Gastroesophageal sphincter (tissue), 2 donors: ENCODE measurements around the gene CDYL.

ENCODE experiments used
- POLR2A ChIP-seq, 2 donors: fragments of 450-650 bp; IDR thresholded peaks; one replicate each; pipeline ENCODE4 v1.6.1; 2017; ENCODE audit warnings: antibody characterized with exemption in 2 of 2, mild to moderate bottlenecking in 2 of 2, moderate library complexity in 1 of 2
- POLR2AphosphoS5 ChIP-seq: sonication (generic); formaldehyde crosslinking; IDR thresholded peaks from one replicate; pipeline ENCODE4 v1.6.1; 2017; ENCODE audit warnings: antibody characterized with exemption

GRCh38 chr6:4776493-4777393 is 539 bp downstream of the CDYL start:
- no peak for TF ChIP-seq POLR2A (IDR thresholded peaks at IDR 0.05)
- no peak for TF ChIP-seq POLR2AphosphoS5
